Measurements from ENCODE around the gene SNX27. TPM values are rescaled to one million over a fixed set of nuclear protein-coding genes. Genes with fewer than 3 reads are reported as not detected.
"Not testable (repeated sequence)": the region's sequence is repeated elsewhere in the genome, so short reads cannot be mapped to it uniquely, and the experiment has no call there.

Gene SNX27
- total RNA-seq, 6 experiments from 2014 or later = 14.9 to 21.4 (median 16.9) TPM

DNA sequence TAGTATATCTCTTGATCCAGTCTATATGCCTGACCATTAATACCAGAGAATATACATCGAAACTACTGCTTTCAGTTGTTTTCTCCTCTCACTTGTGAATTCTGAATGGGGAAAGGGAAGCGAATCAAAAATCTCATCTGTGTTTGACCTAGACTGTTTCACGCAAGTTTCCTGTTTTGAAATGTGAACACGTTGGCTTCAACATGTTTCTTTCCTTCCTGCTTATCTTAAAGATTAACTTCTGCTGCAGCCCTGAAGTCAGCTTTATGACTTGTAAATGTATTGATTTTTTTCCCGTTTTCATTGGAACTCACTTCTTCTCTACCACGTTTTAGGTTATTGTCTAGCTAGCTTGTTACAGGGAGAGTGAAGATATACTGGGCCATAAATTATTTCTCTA, 49.9 kb downstream of the SNX27 start:
- no peaks in the 10 kb centered on the region for H3K4me1 ChIP-seq
- TF ChIP-seq, protein P1, sequence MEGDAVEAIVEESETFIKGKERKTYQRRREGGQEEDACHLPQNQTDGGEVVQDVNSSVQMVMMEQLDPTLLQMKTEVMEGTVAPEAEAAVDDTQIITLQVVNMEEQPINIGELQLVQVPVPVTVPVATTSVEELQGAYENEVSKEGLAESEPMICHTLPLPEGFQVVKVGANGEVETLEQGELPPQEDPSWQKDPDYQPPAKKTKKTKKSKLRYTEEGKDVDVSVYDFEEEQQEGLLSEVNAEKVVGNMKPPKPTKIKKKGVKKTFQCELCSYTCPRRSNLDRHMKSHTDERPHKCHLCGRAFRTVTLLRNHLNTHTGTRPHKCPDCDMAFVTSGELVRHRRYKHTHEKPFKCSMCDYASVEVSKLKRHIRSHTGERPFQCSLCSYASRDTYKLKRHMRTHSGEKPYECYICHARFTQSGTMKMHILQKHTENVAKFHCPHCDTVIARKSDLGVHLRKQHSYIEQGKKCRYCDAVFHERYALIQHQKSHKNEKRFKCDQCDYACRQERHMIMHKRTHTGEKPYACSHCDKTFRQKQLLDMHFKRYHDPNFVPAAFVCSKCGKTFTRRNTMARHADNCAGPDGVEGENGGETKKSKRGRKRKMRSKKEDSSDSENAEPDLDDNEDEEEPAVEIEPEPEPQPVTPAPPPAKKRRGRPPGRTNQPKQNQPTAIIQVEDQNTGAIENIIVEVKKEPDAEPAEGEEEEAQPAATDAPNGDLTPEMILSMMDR (IDR thresholded peaks at IDR 0.05) = no peak
- TF ChIP-seq POLR2A (IDR thresholded peaks at IDR 0.05) = no peak
- H3K4me3 ChIP-seq = no peak overlapping the region
- peak in 3 of 4 donors; percentile 33 to 67 (median 54) for ATAC-seq
- DNase-seq = no peak
- intact Hi-C loops (cut with DNase I) = no loop called here
- peak overlapping the region in 2 of 3 donors; percentile 6 to 22 for H3K27ac ChIP-seq
- no peaks in the 10 kb centered on the region for H3K9me3 ChIP-seq
- WGBS (ENCODE audit: insufficient coverage, low coverage, low lambda C conversion rate, missing lambda C conversion rate) = 53% methylated on average over 6 of the region's 6 CpGs
- H3K36me3 ChIP-seq = peaks cover 0 to 13% (median 4%) of the 10 kb centered on the region in 4 donors
- H3K27me3 ChIP-seq = no peaks in the 10 kb centered on the region

DNA sequence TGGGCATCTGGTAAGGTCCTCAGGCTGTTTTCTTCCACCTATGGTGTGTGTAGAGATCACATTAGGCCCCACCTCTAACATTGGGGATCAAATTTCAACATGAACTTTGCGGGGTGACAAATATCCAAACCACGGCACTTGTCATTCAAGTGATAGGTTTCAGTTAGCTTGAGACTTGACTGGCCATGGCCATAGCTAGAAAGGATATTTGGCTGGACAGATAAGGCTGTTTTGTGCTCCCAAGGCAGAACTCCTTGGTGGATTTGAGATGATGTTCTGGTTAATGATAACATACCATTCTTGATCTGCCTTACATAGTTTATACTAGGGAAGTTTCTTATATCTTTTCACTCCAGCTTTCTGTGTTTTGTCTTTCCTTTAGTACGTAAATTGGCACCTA, 56.2 kb downstream of the SNX27 start:
- Histone ChIP-seq H3K36me3 (peaks cover 0 to 10% (median under 1%) of the 10 kb centered on the region in 4 donors), H3K27me3 (no peaks in the 10 kb centered on the region), H3K4me1 (no peaks in the 10 kb centered on the region), H3K9me3 (no peaks in the 10 kb centered on the region), H3K4me3 (no peak overlapping the region), H3K27ac (no peak overlapping the region)
- ATAC-seq (no peak), DNase-seq (no peak)
- WGBS (ENCODE audit: insufficient coverage, low coverage, low lambda C conversion rate, missing lambda C conversion rate) = 80% methylated on average over 3 of the region's 3 CpGs
- intact Hi-C loops (cut with DNase I) = no loop called here
- no peak for TF ChIP-seq POLR2A (IDR thresholded peaks at IDR 0.05)
- TF ChIP-seq, protein P1 (IDR thresholded peaks at IDR 0.05) = no peak

DNA sequence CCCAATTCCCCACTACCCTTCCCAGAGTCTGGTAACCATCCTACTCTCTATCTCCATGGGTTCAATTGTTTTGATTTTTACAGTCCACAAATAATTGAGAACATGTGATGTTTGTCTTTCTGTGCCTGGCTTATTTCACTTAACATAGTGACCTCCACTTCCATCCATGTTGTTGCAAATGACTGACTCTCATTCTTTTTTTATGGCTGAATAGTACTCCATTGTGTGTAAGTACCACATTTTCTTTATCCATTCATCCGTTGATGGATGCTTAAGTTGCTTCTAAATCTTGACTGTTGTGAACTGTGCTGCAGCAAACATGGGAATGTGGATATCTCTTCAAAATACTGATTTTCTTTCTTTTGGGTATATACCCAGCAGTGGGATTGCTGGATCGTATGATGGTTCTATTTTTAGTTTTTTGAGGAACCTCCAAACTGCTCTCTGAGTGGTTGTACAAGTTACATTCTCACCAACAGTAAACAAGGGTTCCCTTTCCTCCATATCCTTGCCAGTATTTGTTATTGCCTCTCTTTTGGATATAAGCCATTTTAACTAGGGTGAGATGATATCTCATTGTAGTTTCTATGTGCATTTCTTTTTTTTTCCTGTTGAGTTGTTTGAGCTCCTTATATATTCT, 58.3 kb downstream of the SNX27 start:
- DNase-seq; intact Hi-C loops (cut with DNase I); H3K9me3 ChIP-seq; H3K4me1 ChIP-seq; H3K27me3 ChIP-seq; H3K4me3 ChIP-seq; H3K27ac ChIP-seq; ATAC-seq; H3K36me3 ChIP-seq: not testable (repeated sequence)
- 88% methylated on average over 2 of the region's 2 CpGs for WGBS (ENCODE audit: insufficient coverage, low coverage, low lambda C conversion rate, missing lambda C conversion rate)

DNA sequence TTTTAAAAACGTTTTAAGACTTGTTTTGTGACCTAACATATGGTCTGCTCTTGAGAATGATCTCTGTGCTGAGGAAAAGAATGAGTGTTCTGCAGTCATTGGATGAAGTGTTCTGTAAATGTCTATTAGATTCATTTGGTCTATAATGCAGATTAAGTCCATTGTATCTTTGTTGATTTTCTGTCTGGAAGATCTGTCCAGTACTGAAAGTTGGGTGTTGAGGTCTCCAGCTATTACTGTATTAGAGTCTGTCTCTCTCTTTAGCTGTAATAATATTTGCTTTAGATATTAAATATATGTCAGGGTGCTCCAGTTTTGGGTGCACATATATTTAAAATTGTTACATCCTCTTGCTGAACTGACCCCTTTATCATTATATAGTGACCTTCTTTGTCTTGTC, 61.6 kb downstream of the SNX27 start:
- Histone ChIP-seq H3K27ac (no peak overlapping the region), H3K36me3 (peaks cover 0 to 7% (median under 1%) of the 10 kb centered on the region in 4 donors), H3K4me1 (no peaks in the 10 kb centered on the region), H3K4me3 (no peak overlapping the region), H3K27me3 (no peaks in the 10 kb centered on the region), H3K9me3 (no peaks in the 10 kb centered on the region)
- 88% methylated on average over 1 of the region's 1 CpG for WGBS (ENCODE audit: insufficient coverage, low coverage, low lambda C conversion rate, missing lambda C conversion rate)
- intact Hi-C loops (cut with DNase I) = no loop called here
- TF ChIP-seq, protein P1 (IDR thresholded peaks at IDR 0.05) = no peak
- TF ChIP-seq POLR2A (IDR thresholded peaks at IDR 0.05) = no peak
- DNase-seq (no peak), ATAC-seq (no peak)

DNA sequence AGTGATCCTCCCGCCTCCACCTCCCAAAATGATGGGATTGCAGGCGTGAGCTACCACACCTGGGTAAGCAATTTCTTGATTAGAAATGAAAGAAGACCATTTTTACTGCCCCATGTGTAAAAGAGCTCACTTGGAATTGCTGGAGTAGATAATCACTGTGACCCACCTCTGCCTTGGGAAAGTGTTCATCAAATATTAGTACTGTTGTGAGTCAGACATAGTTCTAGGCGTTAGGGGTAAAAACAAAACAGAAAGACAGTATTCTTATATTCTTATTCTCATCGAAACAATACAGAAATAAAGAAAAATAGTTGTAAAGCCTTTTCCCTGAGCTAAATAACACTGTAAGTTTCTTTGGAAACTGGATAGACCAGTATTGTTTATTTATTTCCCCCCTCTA, 68.5 kb downstream of the SNX27 start:
- Histone ChIP-seq H3K4me3 (no peak overlapping the region), H3K27me3 (no peaks in the 10 kb centered on the region), H3K36me3 (peaks cover 0 to 15% (median 0%) of the 10 kb centered on the region in 4 donors), H3K27ac (no peak overlapping the region), H3K4me1 (no peaks in the 10 kb centered on the region), H3K9me3 (no peaks in the 10 kb centered on the region)
- TF ChIP-seq POLR2A (IDR thresholded peaks at IDR 0.05) = no peak
- TF ChIP-seq, protein P1 (IDR thresholded peaks at IDR 0.05) = no peak
- 82% methylated on average over 3 of the region's 4 CpGs for WGBS (ENCODE audit: insufficient coverage, low coverage, low lambda C conversion rate, missing lambda C conversion rate)
- DNase-seq (no peak), ATAC-seq (no peak)
- intact Hi-C loops (cut with DNase I) = no loop called here

Measured in right lobe of liver (tissue), 6 donors.